IPS-18a (cell line): ENCODE data around the gene DERL3.

ENCODE experiments used
- H3K27ac ChIP-seq: one replicate; pipeline ENCODE4 v1.5.1; 2013; ENCODE audit warnings: low read length
- H3K27me3 ChIP-seq: one replicate; pipeline ENCODE4 v1.6.1; 2013; ENCODE audit warnings: mild to moderate bottlenecking, low read length; ENCODE audit not compliant: control insufficient read depth, insufficient read depth
- H3K36me3 ChIP-seq: one replicate; pipeline ENCODE4 v1.6.1; 2013; ENCODE audit warnings: low read depth, low read length; ENCODE audit not compliant: control insufficient read depth
- H3K4me1 ChIP-seq: one replicate; pipeline ENCODE4 v1.6.1; 2013; ENCODE audit warnings: low read depth, low read length; ENCODE audit not compliant: control insufficient read depth
- H3K4me3 ChIP-seq: one replicate; pipeline ENCODE4 v1.5.1; 2013; ENCODE audit warnings: low read length
- H3K9ac ChIP-seq: one replicate; pipeline ENCODE4 v1.6.1; 2013; ENCODE audit warnings: mild to moderate bottlenecking, low read length, moderate library complexity
- H3K9me3 ChIP-seq: one replicate; pipeline ENCODE4 v1.6.1; 2013; ENCODE audit warnings: low read depth, low read length; ENCODE audit not compliant: control insufficient read depth

Gene DERL3

DNA sequence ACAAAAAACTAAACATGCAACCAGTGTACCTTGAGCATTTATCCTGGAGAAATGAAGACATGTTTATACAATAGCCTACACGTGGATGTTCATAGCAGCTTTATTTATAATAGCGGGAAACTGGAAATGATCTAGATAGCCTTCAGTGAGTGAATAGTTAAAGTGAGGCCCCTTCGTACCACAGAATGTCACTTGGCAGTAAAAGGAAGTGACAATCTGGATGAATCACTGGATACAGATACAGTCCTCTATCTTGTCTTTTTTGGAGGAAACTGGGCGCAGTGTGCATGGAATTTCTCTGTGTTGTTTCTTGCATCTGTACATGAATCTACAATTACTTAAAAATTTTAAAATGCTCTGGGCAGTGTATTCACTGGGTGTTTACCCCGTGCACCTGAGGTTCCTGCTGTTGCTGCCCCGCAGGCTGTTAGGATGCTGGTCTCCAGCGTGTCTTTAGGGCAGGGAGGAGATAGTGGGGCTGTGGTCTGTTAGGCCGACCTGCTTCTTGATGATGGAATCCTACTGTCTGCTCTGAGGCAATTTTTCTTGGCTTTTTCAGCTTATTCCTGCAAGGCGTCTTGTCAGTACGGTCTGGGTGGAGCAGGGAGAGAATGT lies 23.2 kb downstream of the DERL3 start:
- H3K4me1 ChIP-seq: no peaks in the 10 kb centered on the region
- H3K27ac ChIP-seq: no peak overlapping the region
- H3K27me3 ChIP-seq: no peaks in the 10 kb centered on the region
- H3K9ac ChIP-seq: no peak overlapping the region
- H3K9me3 ChIP-seq: no peaks in the 10 kb centered on the region
- no peak overlapping the region for H3K4me3 ChIP-seq
- peaks cover 49% of the 10 kb centered on the region for H3K36me3 ChIP-seq

DNA sequence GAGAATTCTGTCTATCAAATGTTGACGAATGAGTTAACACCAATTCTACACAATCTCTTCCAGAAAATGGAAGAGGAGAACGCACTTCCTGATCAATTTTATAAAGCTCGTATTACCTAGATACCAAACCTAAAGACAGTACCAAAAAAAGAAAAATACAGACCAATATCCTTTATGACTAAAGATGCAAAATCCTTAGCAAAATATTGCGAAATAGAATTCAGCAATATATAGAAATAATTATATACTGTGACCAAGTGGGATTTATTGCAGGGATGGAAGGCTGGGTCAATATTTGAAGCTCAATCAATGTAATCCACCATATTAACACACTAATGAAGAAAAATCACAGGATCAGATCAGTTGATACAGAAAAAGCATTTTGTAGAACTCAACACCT lies 26.4 kb downstream of the DERL3 start:
- Histone ChIP-seq H3K27ac (no peak overlapping the region), H3K9ac (no peak overlapping the region), H3K9me3 (no peaks in the 10 kb centered on the region), H3K4me1 (no peaks in the 10 kb centered on the region), H3K27me3 (no peaks in the 10 kb centered on the region), H3K4me3 (no peak overlapping the region), H3K36me3 (peaks cover 24% of the 10 kb centered on the region)

DNA sequence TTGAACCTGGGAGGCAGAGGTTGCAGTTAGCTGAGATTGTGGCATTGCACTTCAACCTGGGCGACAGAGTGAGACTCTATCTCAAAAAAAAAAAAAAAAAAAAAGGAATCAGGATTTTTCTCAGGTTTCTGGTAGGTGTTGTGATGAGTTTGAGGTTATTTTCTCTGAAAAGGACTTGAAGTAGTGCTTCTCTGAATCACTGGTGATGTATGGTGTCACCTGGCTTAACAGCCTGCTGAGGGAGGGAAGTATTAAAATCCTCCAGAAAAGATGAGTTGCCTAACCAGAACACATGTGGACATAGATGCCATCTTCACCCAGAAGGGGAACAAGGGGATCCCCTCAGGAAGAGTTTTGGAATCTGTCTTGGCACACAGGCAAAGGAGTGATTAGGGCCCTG lies 32.0 kb downstream of the DERL3 start:
- Histone ChIP-seq H3K9ac (no peak overlapping the region), H3K36me3 (peaks cover 57% of the 10 kb centered on the region), H3K27ac (no peak overlapping the region), H3K27me3 (no peaks in the 10 kb centered on the region), H3K9me3 (no peaks in the 10 kb centered on the region), H3K4me1 (no peaks in the 10 kb centered on the region), H3K4me3 (no peak overlapping the region)

DNA sequence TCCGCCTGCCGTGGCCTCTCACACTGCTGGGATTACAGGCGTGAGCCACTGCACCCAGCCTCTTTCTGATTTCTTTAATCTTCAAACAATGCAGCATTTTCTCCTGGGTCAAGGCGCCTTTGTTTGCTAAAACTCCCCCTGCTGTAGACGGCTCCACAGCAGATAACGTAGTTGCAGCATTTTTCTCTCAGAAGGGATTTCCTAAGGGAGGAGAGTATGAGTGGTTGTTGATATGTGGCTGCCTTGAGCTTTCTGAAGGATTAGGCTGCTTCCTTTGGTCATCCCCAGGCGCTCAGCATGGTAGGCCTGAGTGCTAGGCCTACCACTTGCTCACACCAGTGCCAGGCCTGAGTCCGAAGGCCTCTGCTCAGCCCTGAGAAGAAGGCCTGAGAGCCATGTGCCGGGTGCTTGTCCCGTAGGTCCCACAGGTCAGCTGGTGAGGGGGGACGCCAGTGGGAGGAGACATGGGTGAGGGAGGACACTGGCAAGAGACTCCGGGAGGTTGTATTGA lies 34.0 kb downstream of the DERL3 start:
- H3K27ac ChIP-seq: no peak overlapping the region
- peaks cover 73% of the 10 kb centered on the region for H3K36me3 ChIP-seq
- no peak overlapping the region for H3K9ac ChIP-seq
- no peak overlapping the region for H3K4me3 ChIP-seq
- H3K4me1 ChIP-seq: no peaks in the 10 kb centered on the region
- H3K9me3 ChIP-seq: no peaks in the 10 kb centered on the region
- H3K27me3 ChIP-seq: no peaks in the 10 kb centered on the region

DNA sequence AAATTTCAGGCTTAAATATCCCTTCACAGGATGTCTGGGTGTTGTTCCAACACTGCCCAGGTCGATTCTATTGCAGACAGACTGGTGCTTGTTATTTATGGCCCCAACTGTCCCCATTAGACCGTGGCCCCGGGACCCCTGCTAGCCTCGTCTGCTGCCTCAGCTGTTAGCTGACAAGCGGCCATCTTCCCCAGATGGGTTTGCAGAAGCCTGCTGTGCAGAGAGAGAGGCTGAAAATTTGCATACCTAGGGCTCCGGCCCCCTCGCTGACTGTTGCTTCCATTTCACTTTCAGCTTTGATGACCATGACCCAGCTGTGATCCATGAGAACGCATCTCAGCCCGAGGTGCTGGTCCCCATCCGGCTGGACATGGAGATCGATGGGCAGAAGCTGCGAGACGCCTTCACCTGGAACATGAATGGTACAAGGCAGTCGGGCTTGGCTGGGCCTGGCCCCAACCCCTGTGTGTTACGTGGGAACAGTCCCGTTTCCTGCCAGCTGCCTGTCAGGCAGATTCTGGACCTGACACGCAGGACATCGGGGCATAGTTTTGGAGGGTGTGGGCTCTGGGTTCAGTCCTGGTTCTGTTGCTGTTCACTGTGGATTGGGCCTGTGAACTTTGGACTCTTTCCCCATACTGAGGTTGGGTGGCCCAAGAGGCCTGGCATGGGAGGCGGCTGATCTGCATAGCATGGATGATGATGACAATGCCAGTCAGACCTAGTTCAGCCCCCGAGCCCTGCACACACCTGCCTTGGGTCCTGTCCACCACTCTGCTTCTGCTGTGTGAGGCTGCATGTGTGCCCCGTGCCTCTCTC lies 35.6 kb downstream of the DERL3 start:
- no peaks in the 10 kb centered on the region for H3K4me1 ChIP-seq
- no peak overlapping the region for H3K27ac ChIP-seq
- H3K27me3 ChIP-seq: no peaks in the 10 kb centered on the region
- H3K9ac ChIP-seq: no peak overlapping the region
- no peak overlapping the region for H3K4me3 ChIP-seq
- H3K9me3 ChIP-seq: no peaks in the 10 kb centered on the region
- H3K36me3 ChIP-seq: peaks cover 76% of the 10 kb centered on the region

DNA sequence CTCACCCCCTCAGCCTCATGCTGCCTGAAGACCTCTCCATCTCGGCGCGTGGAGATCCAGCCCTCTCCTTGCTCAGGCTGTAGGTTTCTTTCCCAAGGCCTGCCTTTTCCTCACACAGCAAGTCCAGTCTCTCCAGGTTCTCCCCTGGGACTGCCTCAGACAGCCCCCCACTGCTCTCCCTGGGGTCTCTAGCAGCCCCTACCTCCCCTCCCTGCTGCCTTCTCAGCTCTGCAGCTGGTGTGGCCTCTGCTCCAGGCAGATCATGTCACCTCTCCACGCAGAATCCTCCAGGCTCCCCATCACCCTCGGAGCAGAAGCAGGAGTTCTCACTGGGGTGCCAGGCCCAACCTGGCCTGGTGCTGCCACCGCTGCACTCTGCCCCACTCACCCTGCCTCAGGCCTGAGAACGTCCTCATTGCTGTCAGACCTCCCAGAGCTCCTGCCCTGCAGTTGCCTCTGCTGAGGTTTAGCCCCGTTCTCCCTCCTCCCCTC lies 36.9 kb downstream of the DERL3 start:
- Histone ChIP-seq H3K36me3 (peaks cover 79% of the 10 kb centered on the region), H3K9ac (no peak overlapping the region), H3K9me3 (no peaks in the 10 kb centered on the region), H3K27me3 (no peaks in the 10 kb centered on the region), H3K27ac (no peak overlapping the region), H3K4me1 (no peaks in the 10 kb centered on the region), H3K4me3 (no peak overlapping the region)

DNA sequence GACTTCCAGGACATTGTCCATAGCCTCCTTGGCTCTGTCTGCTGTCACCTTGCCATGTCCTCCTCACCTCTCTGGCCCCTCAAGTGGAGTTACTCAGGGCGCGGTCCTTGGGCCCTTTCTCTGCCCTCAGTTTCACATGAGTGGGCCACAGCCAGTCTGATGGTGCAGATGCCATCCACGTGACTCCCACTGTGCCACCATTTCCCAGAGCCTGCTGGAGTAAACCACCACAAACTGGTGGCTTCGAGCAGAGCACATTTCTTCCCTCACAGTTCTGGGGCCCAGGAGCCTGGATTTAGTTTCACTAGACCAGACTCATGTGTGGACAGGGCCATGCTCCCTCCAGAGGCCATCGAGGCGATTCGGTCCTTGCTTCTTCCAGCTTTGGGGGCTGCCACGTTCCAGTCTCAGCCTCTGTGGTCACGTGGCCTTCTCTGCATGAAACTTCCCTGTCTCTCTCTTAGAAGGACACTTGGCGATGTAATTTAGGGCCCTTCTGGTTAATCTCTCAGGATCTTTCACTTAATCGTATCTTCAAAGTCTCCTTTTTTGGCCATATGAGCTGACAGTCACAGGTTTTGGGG lies 37.5 kb downstream of the DERL3 start:
- no peaks in the 10 kb centered on the region for H3K27me3 ChIP-seq
- H3K4me3 ChIP-seq: no peak overlapping the region
- H3K36me3 ChIP-seq: peaks cover 76% of the 10 kb centered on the region
- H3K9ac ChIP-seq: no peak overlapping the region
- H3K4me1 ChIP-seq: no peaks in the 10 kb centered on the region
- H3K9me3 ChIP-seq: no peaks in the 10 kb centered on the region
- no peak overlapping the region for H3K27ac ChIP-seq

DNA sequence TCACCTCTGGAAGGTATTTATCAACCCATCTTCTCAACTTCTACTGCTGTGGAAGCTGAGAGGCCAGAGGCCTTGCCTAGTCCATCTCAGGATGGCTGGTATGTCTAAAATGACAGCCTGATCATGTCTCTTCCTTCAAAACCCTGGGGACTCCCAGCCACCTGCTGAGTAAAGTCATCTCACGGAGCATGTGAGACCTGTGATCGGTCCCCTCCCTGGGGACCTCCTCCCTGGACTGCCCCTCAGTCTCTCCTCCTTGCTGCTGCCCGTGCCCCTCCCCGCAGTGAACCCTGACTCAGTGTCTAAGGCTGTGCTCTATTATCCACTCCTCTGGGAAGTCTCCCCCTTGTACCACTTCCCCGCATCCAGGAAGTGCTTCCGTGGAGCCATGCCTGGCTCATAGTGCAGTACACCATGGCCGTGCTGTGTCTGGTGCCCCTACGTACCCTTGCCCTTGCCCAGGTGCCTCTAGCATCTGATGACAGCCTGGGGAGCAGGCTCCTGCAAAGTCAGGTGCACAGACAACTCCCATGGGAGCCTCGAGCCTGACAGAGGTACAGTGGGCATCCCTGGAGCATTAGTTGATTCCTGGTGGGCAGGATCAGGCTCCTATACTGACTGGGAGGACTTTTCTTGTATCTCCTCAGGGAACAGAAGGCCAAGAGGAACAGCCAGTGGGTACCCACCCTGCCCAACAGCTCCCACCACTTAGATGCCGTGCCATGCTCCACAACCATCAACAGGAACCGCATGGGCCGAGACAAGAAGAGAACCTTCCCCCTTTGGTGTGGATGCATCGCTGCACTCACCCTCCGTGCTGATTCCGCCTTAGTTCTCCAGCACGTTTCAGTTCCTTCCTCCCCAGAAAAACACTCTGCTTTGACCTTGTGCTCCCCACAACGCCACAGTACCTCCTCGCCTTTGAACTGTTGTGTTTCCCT lies 38.2 kb downstream of the DERL3 start:
- H3K4me1 ChIP-seq: no peaks in the 10 kb centered on the region
- peaks cover 71% of the 10 kb centered on the region for H3K36me3 ChIP-seq
- H3K4me3 ChIP-seq: no peak overlapping the region
- H3K9me3 ChIP-seq: no peaks in the 10 kb centered on the region
- H3K27me3 ChIP-seq: no peaks in the 10 kb centered on the region
- no peak overlapping the region for H3K9ac ChIP-seq
- no peak overlapping the region for H3K27ac ChIP-seq

DNA sequence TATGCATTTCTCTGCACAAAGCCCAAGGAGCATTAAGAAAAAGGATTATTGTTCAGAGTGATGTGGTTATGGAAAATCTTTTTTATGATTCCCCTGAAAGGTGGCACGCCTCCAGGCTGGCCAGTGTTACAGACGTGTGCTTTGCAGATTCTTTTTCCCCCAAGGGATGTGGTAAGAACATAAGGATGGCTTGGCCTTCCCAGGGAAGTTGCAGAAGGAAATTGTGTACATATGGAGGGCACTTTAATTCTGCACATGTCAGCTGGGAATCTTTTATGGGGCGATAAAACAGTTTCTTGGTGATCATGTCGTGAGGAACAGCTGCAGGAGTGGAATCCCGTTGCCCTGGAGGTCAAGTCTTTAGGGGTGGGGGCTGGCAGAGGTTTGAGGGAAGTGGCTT lies 42.3 kb downstream of the DERL3 start:
- no peak overlapping the region for H3K27ac ChIP-seq
- H3K36me3 ChIP-seq: peaks cover 67% of the 10 kb centered on the region
- H3K4me1 ChIP-seq: no peaks in the 10 kb centered on the region
- H3K9me3 ChIP-seq: no peaks in the 10 kb centered on the region
- H3K4me3 ChIP-seq: no peak overlapping the region
- H3K9ac ChIP-seq: no peak overlapping the region
- H3K27me3 ChIP-seq: no peaks in the 10 kb centered on the region

DNA sequence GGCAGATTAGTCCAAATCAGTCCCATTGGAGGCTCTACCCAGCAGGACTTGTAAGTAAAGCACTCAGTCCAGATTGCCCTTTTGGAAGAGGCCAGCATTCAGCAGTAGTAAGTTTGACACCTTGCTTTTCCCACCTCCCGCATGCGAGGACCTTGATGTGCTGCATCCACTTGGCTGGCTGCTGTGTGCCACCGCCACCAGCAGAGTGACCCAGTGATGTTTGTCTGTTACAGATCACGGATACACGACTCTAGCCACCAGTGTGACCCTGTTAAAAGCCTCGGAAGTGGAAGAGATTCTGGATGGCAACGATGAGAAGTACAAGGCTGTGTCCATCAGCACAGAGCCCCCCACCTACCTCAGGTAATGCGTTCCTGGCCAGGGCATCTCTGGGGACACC lies 45.5 kb downstream of the DERL3 start:
- Histone ChIP-seq H3K9ac (no peak overlapping the region), H3K4me1 (peaks cover 3% of the 10 kb centered on the region), H3K36me3 (peaks cover 59% of the 10 kb centered on the region), H3K27ac (no peak overlapping the region), H3K27me3 (no peaks in the 10 kb centered on the region), H3K4me3 (no peak overlapping the region), H3K9me3 (no peaks in the 10 kb centered on the region)
